ENCODE measurements around the gene RPS6KA4.
A peak's percentile ranks its signal among the peaks of the same experiment; 100 is the strongest.

The RPS6KA4 gene

DNA sequence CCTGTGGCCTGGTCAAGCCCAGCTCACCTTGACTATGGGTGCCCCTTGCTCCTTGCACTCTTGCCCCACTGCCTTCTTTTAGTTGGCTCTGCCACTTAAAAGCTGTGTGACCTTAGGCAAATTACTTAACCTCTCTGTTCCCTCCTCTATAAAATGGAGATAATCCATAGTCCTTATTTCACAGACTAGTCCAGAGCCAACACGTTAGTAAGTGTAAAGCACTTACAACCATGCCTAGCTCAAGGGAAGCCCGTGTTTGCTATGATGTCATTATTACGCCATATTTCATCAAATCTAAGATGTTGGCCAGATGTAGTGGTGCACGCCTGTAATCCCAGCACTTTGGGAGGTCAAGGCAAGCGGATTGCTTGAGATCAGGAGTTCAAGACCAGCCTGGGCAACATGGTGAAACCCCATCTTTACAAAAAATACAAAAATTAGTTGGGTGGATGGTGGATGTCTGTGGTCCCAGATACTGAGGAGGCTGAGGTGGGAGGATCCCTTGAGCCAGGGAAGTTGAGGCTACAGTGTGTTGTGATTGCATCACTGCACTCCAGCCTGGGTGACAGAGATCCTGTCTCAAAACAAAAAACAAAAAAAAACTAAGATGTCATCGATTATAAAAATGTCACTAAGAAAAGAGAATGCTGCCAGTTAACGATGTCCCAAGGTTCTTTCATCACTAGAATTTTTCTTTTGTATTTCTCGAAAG, 21.3 kb upstream of the RPS6KA4 start:
- Histone ChIP-seq H3K27me3 (ENCODE audit: low read depth) (no peaks in the 10 kb centered on the region), H3K4me1 (peaks cover 11% of the 10 kb centered on the region), H3K4me3 (no peak overlapping the region), H3K9me3 (no peaks in the 10 kb centered on the region), H3K36me3 (replicated peaks) (no peaks in the 10 kb centered on the region)
- in situ Hi-C loops (cut with MboI; ENCODE audit: low sequenced_read_pairs): no loop called here
- DNase-seq (ENCODE audit: low spot score in 2 of 2): peak in 1 of 2 experiments; percentile 8

DNA sequence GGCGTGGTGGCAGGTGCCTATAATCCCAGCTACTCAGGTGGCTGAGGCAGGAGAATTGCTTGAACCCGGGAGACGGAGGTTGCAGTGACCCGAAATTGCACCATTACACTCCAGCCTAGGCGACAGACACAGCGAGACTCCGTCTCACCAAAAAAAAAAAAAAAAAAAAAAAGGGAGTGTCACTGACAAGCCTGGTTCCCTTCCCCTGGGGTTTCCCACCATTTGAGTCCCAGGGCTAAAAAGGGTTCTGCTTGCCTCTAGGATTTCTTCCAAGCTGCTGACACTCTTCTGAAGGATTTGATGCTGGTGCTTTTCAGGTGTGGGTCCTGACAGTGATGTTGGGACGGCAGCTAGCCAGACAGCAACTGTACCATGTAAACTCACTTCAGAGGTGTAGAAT, 20.2 kb upstream of the RPS6KA4 start:
- H3K4me1 ChIP-seq: peaks cover 11% of the 10 kb centered on the region
- H3K9me3 ChIP-seq: no peaks in the 10 kb centered on the region
- no peaks in the 10 kb centered on the region for H3K36me3 ChIP-seq (replicated peaks)
- DNase-seq (ENCODE audit: low spot score in 2 of 2): no peak
- in situ Hi-C loops (cut with MboI; ENCODE audit: low sequenced_read_pairs): no loop called here
- no peak overlapping the region for H3K4me3 ChIP-seq
- no peaks in the 10 kb centered on the region for H3K27me3 ChIP-seq (ENCODE audit: low read depth)

DNA sequence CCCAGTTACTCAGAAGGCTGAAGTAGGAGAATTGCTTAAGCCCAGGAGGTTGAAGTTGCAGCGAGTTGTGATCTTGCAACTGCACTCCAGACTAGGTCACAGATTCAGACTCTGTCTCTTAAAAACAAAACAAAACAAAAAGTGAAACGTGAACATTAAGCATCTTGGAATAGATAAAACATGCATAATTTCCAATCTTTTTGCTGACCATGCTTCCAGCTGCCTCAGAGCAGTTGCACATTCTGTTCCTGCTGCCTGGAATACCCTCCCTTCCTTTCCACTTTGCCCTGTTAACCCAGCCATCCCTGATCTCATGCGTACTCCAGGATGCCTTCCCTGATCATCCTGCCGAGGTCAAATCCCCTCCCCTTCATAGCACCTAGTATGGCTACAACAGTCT, 19.7 kb upstream of the RPS6KA4 start:
- in situ Hi-C loops (cut with MboI; ENCODE audit: low sequenced_read_pairs): no loop called here

DNA sequence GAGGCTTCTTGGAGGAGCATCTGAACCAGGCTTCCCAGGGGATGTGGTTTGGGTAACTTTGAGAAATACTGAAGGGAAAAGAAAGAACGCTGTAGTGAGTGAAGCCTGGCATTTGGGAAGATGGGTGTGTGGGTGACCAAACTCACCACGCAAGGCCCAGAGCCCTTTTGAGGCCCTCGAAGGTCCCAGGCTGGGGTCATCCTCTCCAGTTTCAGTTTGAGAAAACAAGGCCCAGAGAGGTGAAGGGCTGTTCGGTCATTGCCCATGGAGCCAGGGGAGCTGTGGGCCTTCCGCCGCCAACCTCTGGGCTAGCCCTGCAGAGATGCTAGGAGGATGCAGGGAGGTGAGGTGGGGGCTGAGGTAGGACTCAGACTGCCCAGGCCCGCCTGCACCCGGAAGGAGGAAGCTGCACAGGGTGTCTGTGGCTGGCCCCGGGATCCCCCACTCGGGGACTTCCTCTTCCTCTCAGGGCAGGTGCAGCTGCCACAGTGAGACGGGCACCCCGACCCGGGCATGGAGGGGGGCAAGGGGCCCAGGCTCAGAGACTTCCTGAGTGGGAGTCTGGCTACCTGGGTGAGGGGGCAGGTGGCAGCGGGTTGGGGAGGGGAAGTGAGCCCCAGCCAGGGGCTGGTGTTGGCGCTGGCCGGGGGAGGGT, 19.1 kb upstream of the RPS6KA4 start, which contains the start of gene CCDC88B:
TSS of gene CCDC88B (plus strand) at position 451 of the 655 bp plus-strand sequence. CDS start at position 514, 63 bp downstream.
- DNase-seq (ENCODE audit: low spot score in 2 of 2): no peak
- Histone ChIP-seq H3K27me3 (ENCODE audit: low read depth) (no peaks in the 10 kb centered on the region), H3K4me3 (no peak within 1 kb of the TSS; the same call in 1 of the 2 replicates), H3K4me1 (peaks cover 11% of the 10 kb centered on the region), H3K36me3 (replicated peaks) (no peaks in the 10 kb centered on the region), H3K9me3 (no peaks in the 10 kb centered on the region)
- in situ Hi-C loops (cut with MboI; ENCODE audit: low sequenced_read_pairs): no loop called here

More for the DNA sequence above, 19.7 kb upstream of the RPS6KA4 start:
- Histone ChIP-seq H3K4me1 (peaks cover 11% of the 10 kb centered on the region), H3K9me3 (no peaks in the 10 kb centered on the region), H3K4me3 (no peak overlapping the region), H3K27me3 (ENCODE audit: low read depth) (no peaks in the 10 kb centered on the region), H3K36me3 (replicated peaks) (no peaks in the 10 kb centered on the region)
- DNase-seq (ENCODE audit: low spot score in 2 of 2): no peak

DNA sequence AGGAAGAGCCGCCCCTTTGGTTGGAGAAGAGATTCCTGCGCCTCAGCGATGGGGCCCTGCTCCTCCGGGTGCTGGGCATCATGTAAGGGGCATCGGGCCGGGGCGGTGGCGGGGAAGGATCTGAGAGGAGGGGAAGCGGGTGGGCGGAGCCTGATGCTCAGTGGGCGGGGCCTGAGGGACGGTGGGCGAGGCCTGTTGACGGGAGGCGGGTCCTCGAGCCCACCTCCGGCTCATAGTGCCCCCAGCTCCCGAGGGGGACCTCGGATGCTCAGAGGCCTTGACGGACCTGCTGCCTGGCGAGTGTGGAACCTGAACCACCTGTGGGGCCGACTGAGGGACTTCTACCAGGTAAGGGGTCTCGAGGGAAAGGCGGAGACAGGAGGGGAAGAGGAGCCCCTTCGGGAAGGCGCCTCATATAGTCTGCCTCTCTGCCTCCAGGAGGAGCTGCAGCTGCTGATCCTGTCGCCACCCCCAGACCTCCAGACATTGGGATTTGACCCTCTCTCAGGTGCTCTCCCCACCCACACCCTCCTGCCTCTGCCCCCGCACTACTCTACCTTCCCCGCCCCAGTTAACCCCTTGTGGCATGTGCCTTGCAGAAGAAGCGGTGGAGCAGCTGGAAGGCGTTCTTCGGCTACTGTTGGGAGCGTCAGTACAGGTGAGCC, 18.2 kb upstream of the RPS6KA4 start:
- H3K4me3 ChIP-seq: no peak overlapping the region; the same call in 1 of the 2 replicates
- H3K36me3 ChIP-seq (replicated peaks): no peaks in the 10 kb centered on the region
- H3K4me1 ChIP-seq: peaks cover 11% of the 10 kb centered on the region
- no peaks in the 10 kb centered on the region for H3K9me3 ChIP-seq
- no peaks in the 10 kb centered on the region for H3K27me3 ChIP-seq (ENCODE audit: low read depth)
- in situ Hi-C loops (cut with MboI; ENCODE audit: low sequenced_read_pairs): no loop called here
- peak in 1 of 2 experiments; percentile 70 for DNase-seq (ENCODE audit: low spot score in 2 of 2)

DNA sequence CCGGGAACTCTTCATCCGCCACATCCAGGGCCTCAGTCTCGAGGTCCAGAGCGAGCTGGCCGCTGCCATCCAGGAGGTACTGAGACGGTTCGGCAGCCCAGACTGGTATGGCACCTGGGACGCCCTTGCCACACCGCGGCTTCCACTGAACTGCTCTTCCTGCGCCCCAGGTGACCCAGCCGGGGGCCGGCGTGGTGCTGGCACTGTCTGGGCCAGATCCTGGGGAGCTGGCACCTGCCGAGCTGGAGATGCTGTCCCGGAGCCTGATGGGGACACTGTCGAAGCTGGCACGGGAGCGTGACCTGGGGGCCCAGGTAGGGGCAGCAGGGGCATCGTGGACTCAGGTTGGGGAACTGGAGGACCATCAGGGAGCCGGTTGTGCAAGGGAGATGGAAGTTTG, 17.5 kb upstream of the RPS6KA4 start:
- Histone ChIP-seq H3K4me1 (peaks cover 11% of the 10 kb centered on the region), H3K4me3 (no peak overlapping the region), H3K27me3 (ENCODE audit: low read depth) (no peaks in the 10 kb centered on the region), H3K9me3 (no peaks in the 10 kb centered on the region), H3K36me3 (replicated peaks) (no peaks in the 10 kb centered on the region)
- DNase-seq (ENCODE audit: low spot score in 2 of 2): no peak
- in situ Hi-C loops (cut with MboI; ENCODE audit: low sequenced_read_pairs): no loop called here

DNA sequence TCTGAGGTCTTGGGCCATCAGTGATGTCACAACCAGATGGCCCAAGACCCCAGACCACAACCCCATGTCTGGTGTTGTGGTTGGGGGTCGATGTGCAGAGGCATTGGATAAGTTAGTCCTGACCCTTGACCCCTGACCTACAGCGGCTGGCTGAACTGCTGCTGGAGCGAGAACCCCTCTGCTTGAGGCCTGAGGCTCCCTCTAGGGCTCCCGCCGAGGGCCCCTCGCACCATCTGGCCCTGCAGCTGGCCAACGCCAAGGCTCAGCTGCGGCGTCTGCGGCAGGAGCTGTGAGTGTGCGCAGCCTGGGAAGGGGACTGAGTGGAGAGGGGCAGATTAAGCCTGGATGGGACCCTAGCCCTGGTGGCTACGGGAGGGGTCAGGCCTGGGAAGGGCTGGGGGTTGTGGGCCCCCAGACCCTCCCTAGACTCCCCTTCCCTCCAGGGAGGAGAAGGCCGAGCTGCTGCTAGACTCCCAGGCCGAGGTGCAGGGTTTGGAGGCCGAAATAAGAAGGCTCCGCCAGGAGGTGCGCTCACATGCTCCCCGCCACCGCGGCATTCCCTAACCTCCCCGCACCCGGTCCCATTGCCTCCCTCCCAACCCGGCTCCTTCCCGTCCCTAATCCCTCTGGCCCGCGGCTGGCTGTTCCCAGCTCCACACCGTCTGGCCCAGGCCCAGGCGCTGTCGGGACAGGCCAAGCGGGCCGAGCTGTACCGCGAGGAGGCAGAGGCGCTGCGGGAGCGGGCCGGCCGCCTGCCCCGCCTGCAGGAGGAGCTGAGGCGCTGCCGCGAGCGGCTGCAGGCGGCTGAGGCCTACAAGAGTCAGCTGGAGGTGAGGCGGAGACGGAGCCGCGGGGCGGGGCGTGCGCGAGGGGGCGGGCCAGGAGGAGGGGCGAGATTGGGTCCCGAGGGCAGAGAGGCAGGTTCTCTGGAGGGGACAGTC, 16.8 kb upstream of the RPS6KA4 start:
- H3K4me1 ChIP-seq: peaks cover 11% of the 10 kb centered on the region

DNA sequence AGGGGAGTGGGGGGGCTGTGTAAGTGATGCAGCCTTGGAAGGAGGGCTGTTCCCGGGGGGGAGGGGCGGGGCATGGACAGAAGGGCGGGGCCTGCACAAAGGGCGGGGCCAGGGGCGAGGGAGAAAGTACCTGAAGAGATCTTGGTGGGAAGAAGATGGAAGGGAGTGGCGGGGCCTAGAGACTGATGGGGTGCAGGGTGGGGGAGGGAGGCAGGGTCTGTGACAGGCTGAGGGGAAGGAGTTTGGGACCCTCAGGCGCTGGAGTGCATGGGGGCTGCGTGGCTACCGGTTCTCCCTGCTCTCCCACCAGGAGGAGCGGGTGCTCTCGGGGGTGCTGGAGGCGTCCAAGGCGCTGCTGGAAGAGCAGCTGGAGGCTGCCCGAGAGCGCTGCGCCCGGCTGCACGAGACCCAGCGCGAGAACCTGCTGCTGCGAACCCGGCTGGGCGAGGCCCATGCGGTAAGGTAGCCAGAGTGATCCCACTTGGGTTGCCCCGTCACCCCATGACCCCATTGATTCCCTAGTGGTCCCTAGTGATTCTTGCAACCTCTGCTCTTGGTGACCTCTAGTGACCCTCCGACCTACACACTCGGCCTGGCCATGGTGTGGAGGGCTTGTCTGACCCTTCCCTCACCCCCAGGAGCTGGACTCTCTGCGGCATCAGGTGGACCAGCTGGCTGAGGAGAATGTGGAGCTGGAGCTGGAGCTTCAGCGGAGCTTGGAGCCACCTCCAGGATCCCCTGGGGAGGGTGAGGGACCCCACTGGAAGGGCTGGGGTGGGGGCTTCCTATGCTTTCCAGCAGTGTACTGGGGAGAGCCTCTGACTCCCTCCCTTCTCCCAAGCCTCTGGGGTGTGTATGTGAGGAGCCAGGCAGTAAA, 15.9 kb upstream of the RPS6KA4 start:
- in situ Hi-C loops (cut with MboI; ENCODE audit: low sequenced_read_pairs): no loop called here
- peaks cover 6% of the 10 kb centered on the region for H3K4me1 ChIP-seq
- DNase-seq (ENCODE audit: low spot score in 2 of 2): no peak
- H3K4me3 ChIP-seq: peak overlapping the region; percentile 26; the same call in 1 of the 2 replicates
- H3K27me3 ChIP-seq (ENCODE audit: low read depth): no peaks in the 10 kb centered on the region
- H3K9me3 ChIP-seq: no peaks in the 10 kb centered on the region
- no peaks in the 10 kb centered on the region for H3K36me3 ChIP-seq (replicated peaks)

More for the DNA sequence above, 16.8 kb upstream of the RPS6KA4 start:
- in situ Hi-C loops (cut with MboI; ENCODE audit: low sequenced_read_pairs): no loop called here
- Histone ChIP-seq H3K36me3 (replicated peaks) (no peaks in the 10 kb centered on the region), H3K27me3 (ENCODE audit: low read depth) (no peaks in the 10 kb centered on the region), H3K9me3 (no peaks in the 10 kb centered on the region), H3K4me3 (peak overlapping the region; percentile 26)
- DNase-seq (ENCODE audit: low spot score in 2 of 2): peak; percentile 74 to 96

DNA sequence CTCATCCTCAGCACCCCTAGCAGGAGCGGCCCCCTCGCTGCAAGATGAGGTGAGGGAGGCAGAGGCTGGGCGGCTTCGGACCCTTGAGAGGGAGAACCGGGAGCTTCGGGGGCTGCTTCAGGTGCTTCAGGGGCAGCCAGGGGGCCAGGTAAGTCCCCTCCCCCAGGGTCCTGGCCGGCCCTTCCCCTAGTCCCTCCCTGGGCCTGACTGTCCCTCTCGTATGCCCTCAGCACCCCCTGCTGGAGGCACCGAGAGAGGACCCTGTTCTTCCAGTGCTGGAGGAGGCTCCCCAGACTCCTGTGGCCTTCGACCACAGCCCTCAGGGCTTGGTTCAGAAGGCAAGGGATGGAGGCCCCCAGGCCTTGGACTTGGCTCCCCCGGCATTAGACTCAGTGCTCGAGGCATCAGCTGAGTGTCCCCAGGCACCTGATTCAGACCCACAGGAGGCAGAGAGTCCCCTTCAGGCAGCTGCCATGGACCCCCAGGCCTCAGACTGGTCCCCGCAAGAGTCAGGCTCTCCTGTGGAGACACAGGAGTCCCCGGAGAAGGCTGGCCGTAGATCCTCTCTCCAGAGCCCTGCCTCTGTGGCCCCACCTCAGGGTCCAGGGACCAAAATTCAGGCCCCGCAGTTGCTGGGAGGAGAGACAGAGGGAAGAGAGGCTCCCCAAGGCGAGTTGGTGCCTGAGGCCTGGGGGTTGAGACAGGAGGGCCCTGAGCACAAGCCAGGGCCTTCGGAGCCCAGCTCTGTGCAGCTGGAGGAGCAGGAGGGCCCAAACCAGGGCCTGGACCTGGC, 15.0 kb upstream of the RPS6KA4 start:
- peak in 1 of 2 experiments; percentile 49 for DNase-seq (ENCODE audit: low spot score in 2 of 2)
- H3K9me3 ChIP-seq: no peaks in the 10 kb centered on the region
- in situ Hi-C loops (cut with MboI; ENCODE audit: low sequenced_read_pairs): no loop called here
- peaks cover 5% of the 10 kb centered on the region for H3K4me1 ChIP-seq
- H3K36me3 ChIP-seq (replicated peaks): no peaks in the 10 kb centered on the region
- H3K4me3 ChIP-seq: no peak overlapping the region
- H3K27me3 ChIP-seq (ENCODE audit: low read depth): no peaks in the 10 kb centered on the region

DNA sequence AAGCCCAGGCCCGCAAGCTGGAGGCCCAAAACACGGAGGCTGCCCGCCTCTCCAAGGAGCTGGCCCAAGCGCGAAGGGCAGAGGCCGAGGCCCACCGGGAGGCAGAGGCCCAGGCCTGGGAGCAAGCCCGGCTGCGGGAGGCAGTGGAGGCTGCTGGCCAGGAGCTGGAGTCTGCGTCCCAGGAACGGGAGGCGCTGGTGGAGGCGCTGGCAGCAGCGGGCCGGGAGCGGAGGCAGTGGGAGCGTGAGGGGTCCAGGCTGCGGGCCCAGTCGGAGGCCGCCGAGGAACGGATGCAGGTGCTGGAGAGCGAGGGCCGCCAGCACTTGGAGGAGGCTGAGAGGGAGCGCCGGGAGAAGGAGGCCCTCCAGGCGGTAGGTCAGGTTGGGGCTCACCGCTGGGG, 14.2 kb upstream of the RPS6KA4 start:
- in situ Hi-C loops (cut with MboI; ENCODE audit: low sequenced_read_pairs): no loop called here
- Histone ChIP-seq H3K27me3 (ENCODE audit: low read depth) (no peaks in the 10 kb centered on the region), H3K36me3 (replicated peaks) (no peaks in the 10 kb centered on the region), H3K9me3 (no peaks in the 10 kb centered on the region), H3K4me3 (no peak overlapping the region), H3K4me1 (peaks cover 5% of the 10 kb centered on the region)
- no peak for DNase-seq (ENCODE audit: low spot score in 2 of 2)

DNA sequence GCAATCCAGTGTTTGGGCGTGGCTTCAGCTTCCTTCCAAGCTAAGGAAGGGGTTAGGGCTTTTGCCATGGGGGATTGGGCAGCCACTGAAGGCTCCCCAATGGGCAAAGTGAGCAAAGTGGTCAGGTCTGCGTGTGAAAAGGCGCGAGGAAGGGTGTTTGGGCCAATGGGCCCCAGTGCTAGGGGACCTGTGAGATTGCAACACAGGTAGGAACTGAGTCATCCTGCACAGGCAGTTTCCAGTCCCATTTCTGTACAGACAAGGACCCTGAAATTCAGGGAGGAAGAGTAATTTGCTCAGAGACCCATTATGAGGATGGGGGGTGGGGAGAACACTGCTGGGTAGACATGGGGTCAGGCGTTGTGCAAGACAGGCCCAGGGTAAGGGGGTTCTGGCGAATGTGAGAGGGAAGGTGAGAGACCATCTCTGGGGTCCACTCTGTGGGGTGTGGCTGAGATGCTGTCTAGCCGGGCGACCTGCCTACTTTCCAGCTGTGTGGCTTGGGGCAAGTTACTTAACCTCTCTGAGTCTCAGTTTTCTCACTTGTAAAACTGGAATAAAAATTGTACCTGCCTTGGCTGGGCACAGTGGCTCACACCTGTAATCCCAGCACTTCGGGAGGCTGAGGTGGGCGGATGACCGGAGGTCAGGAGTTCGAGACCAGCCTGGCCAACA, 11.6 kb upstream of the RPS6KA4 start:
- peaks cover under 1% of the 10 kb centered on the region for H3K4me1 ChIP-seq
- H3K4me3 ChIP-seq: no peak overlapping the region
- in situ Hi-C loops (cut with MboI; ENCODE audit: low sequenced_read_pairs): no loop called here
- no peaks in the 10 kb centered on the region for H3K27me3 ChIP-seq (ENCODE audit: low read depth)
- no peak for DNase-seq (ENCODE audit: low spot score in 2 of 2)
- H3K9me3 ChIP-seq: no peaks in the 10 kb centered on the region
- no peaks in the 10 kb centered on the region for H3K36me3 ChIP-seq (replicated peaks)

Measured in HAP-1 (cell line).